Measurements from ENCODE around the gene TLE1.

GRCh38 chr9:81563020-81563407 lies 126.3 kb downstream of the TLE1 start:
- TF ChIP-seq, protein P1, sequence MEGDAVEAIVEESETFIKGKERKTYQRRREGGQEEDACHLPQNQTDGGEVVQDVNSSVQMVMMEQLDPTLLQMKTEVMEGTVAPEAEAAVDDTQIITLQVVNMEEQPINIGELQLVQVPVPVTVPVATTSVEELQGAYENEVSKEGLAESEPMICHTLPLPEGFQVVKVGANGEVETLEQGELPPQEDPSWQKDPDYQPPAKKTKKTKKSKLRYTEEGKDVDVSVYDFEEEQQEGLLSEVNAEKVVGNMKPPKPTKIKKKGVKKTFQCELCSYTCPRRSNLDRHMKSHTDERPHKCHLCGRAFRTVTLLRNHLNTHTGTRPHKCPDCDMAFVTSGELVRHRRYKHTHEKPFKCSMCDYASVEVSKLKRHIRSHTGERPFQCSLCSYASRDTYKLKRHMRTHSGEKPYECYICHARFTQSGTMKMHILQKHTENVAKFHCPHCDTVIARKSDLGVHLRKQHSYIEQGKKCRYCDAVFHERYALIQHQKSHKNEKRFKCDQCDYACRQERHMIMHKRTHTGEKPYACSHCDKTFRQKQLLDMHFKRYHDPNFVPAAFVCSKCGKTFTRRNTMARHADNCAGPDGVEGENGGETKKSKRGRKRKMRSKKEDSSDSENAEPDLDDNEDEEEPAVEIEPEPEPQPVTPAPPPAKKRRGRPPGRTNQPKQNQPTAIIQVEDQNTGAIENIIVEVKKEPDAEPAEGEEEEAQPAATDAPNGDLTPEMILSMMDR (IDR thresholded peaks at IDR 0.05) = no peak
- TF ChIP-seq POLR2A (IDR thresholded peaks at IDR 0.05) = no peak
- TF ChIP-seq EP300 (IDR thresholded peaks at IDR 0.05; ENCODE audit: low read depth) = no peak
- no peak for TF ChIP-seq POLR2AphosphoS5 (IDR thresholded peaks at IDR 0.05)

All from transverse colon (tissue), 4 donors.